HG03520 (cell line): ENCODE data around the gene MYH15.

ENCODE experiments used
- ATAC-seq: cut with Tn5 transposase; IDR thresholded peaks from one replicate; pipeline ENCODE4 v1.9.1; 2021; ENCODE audit warnings: mild to moderate bottlenecking, moderate library complexity; ENCODE audit not compliant: unreplicated experiment

Gene MYH15

GRCh38 chr3:108342837-108343486 lies 167.4 kb downstream of the MYH15 start:
- peak; percentile 72 for ATAC-seq

GRCh38 chr3:108341911-108342310 lies 168.5 kb downstream of the MYH15 start:
- no peak for ATAC-seq

GRCh38 chr3:108338901-108339545 lies 171.4 kb downstream of the MYH15 start:
- ATAC-seq, result no peak

GRCh38 chr3:108334701-108335100 lies 175.7 kb downstream of the MYH15 start:
- no peak for ATAC-seq

GRCh38 chr3:108333961-108334360 lies 176.4 kb downstream of the MYH15 start:
- ATAC-seq, result no peak

GRCh38 chr3:108331792-108332191 lies 178.6 kb downstream of the MYH15 start:
- no peak for ATAC-seq
